ENCODE measurements around the gene TULP4.
A peak's percentile ranks its signal among the peaks of the same experiment; 100 is the strongest.

The TULP4 gene

GRCh38 chr6:158312165-158312564, at the start of gene TULP4:
Gene TULP4, plus strand, starts transcription at chr6:158312465. Its CDS starts 1,552 bp downstream, at chr6:158314017.
- DNase-seq (ENCODE audit: low read depth, low spot score) = no peak

GRCh38 chr6:158262755-158263154, 49.5 kb upstream of the TULP4 start:
- DNase-seq (ENCODE audit: low read depth, low spot score) = no peak

GRCh38 chr6:158264180-158264579, 48.1 kb upstream of the TULP4 start:
- no peak for DNase-seq (ENCODE audit: low read depth, low spot score)

- no peak for DNase-seq (ENCODE audit: low read depth, low spot score)
These were observed 46.1 kb upstream of the TULP4 start for GRCh38 chr6:158266131-158266530.

- DNase-seq (ENCODE audit: low read depth, low spot score) = no peak
These were observed 43.7 kb upstream of the TULP4 start for GRCh38 chr6:158268361-158269147.

- DNase-seq (ENCODE audit: low read depth, low spot score) = no peak
These were observed 42.6 kb upstream of the TULP4 start for GRCh38 chr6:158269657-158270056.

- no peak for DNase-seq (ENCODE audit: low read depth, low spot score)
These were observed 41.7 kb upstream of the TULP4 start for GRCh38 chr6:158270389-158271127.

- DNase-seq (ENCODE audit: low read depth, low spot score) = no peak
These were observed 39.9 kb upstream of the TULP4 start for GRCh38 chr6:158272324-158272723.

GRCh38 chr6:158278004-158278403, 34.3 kb upstream of the TULP4 start:
- DNase-seq (ENCODE audit: low read depth, low spot score) = no peak

GRCh38 chr6:158279615-158280014, 32.6 kb upstream of the TULP4 start:
- DNase-seq (ENCODE audit: low read depth, low spot score) = no peak

GRCh38 chr6:158283304-158283980, 28.8 kb upstream of the TULP4 start:
- peak; percentile 57 for DNase-seq (ENCODE audit: low read depth, low spot score)

GRCh38 chr6:158284007-158284875, 28.0 kb upstream of the TULP4 start:
- DNase-seq (ENCODE audit: low read depth, low spot score) = peak; percentile 41

GRCh38 chr6:158284876-158285655, 27.2 kb upstream of the TULP4 start:
- no peak for DNase-seq (ENCODE audit: low read depth, low spot score)

GRCh38 chr6:158285656-158286021, 26.6 kb upstream of the TULP4 start:
- no peak for DNase-seq (ENCODE audit: low read depth, low spot score)

- DNase-seq (ENCODE audit: low read depth, low spot score) = no peak
These were observed 25.9 kb upstream of the TULP4 start for GRCh38 chr6:158286413-158286812.

GRCh38 chr6:158287047-158287446, 25.2 kb upstream of the TULP4 start:
- no peak for DNase-seq (ENCODE audit: low read depth, low spot score)

- no peak for DNase-seq (ENCODE audit: low read depth, low spot score)
These were observed 22.2 kb upstream of the TULP4 start for GRCh38 chr6:158290040-158290439.

- DNase-seq (ENCODE audit: low read depth, low spot score) = no peak
These were observed 21.6 kb upstream of the TULP4 start for GRCh38 chr6:158290659-158291058.

- DNase-seq (ENCODE audit: low read depth, low spot score) = no peak
These were observed 20.2 kb upstream of the TULP4 start for GRCh38 chr6:158292016-158292415.

- no peak for DNase-seq (ENCODE audit: low read depth, low spot score)
These were observed 19.1 kb upstream of the TULP4 start for GRCh38 chr6:158293122-158293521.
